GM19463 (cell line): Measurements from ENCODE around the gene XRRA1.
"Not testable (repeated sequence)": the region's sequence is repeated elsewhere in the genome, so short reads cannot be mapped to it uniquely, and the experiment has no call there.

ENCODE experiments used
- ATAC-seq: cut with Tn5 transposase; IDR thresholded peaks from one replicate; pipeline ENCODE4 v1.9.1; 2021; ENCODE audit warnings: mild to moderate bottlenecking, moderate library complexity; ENCODE audit not compliant: unreplicated experiment

The XRRA1 gene

DNA sequence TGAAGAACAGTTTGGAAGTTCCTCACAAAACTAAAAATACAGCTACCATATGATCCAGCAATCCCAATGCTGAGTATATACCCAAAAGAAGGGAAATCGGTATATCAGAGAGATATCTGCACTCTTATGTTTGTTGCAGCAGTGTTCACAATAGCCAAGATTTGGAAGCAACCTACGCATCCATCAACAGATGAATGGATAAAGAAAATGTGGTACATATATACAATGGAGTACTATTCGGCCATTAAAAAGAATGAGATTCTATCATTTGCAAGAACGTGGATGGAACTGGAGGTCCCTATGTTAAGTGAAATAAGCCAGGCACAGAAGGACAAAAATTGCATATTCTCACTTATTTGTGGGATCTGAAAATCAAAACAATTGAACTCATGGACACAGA is 46.5 kb downstream of the XRRA1 start:
- no peak for ATAC-seq

DNA sequence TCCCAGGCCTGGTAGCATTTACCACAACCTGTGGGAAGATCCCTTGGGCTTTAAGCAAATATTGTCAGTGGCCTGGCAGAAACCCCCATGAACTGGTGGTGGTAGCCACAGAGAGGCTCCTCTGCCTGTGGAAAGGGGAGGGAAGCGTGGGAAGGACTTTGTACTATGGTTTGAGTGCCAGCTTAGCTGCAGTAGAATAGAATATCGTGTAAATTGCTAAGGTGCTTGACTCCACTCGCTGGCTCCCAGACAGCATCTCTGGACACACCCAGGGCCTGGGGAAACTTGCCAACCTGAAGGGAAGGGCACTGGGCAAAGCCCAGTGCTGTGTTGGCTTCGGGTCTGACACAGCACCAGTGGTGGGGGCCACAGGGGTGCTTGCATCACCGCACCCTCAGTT is 52.6 kb downstream of the XRRA1 start:
- no peak for ATAC-seq

DNA sequence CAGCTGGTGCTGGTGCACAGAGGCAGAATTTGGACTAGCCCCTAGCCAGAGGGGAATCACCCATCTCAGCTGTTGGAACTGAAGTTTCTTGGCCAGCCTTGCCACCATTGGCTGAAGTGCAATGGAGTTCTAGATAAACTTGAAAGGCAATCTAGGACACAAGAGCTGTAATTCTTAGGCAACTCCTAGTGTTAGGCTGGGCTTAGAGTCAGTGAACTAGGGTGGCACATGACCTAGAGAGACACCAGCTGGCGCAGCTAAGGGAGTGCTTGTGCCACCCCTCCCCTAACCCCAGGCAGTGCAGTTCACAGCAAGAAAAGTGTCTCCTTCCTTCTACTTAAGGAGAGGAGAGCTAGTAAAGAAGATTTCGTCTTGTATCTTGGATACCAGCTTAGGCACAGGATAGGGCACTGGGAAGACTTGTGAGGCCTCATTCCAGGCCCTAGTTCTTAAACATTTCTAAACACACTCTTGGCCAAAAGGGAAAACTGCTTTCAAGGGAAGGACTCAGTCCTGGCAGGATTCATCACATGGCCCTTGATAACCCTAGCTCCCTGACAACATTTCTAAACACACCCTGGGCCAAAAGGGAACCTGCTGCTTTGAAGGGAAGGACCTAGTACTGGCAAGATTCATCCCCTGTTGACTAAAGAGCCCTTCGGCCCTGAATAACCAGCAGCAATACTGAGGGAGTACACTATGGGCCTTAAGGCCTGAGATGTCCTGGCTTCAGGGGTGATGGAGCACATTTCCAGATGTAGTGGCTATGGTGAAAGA is 53.4 kb downstream of the XRRA1 start:
- no peak for ATAC-seq

DNA sequence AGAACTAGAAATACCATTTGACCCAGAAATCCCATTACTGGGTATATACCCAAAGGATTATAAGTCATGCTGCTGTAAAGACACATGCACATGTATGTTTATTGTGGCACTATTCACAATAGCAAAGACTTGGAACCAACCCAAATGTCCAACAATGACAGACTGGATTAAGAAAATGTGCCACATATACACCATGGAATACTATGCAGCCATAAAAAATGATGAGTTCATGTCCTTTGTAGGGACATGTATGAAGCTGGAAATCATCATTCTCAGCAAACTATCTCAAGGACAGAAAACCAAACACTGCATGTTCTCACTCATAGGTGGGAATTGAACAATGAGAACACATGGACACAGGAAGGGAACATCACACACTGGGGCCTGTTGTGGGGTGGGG is 55.9 kb downstream of the XRRA1 start:
- ATAC-seq, result not testable (repeated sequence)

DNA sequence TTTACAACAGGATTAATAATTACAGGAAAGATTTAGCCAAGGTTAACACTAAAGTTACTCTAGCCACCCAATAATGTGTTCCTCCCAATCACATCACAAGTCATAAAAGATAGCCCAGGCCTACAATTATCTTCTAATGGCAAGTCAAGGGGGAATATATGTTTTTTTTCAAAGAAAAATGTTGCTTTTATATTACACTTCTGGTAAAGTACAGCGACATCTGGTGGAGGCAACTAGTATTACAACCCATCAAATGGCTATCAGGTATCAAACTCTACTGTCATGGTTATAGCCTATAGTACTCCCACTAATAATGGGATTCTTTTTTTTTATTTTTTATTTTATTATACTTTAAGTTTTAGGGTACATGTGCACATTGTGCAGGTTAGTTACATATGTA is 71.8 kb downstream of the XRRA1 start:
- no peak for ATAC-seq

DNA sequence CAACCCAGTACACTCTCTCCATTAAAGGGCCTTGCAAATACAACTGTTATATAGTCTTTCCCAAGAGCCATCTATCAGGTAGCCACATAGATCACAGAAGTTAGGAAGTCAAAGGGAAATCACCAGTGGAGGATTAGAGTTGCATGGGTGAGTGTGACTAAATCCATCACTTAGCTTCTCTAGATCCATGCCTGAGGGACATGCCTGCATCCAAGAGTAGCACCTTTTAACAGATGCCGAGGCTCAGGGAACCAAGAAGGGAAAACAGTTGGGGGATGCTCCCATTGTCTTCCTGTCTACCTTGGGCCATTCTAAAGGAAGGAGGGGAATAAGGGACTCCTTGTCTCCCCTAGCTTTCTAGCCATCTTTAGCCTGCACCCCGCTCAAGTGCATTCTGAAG is 77.9 kb downstream of the XRRA1 start:
- no peak for ATAC-seq

DNA sequence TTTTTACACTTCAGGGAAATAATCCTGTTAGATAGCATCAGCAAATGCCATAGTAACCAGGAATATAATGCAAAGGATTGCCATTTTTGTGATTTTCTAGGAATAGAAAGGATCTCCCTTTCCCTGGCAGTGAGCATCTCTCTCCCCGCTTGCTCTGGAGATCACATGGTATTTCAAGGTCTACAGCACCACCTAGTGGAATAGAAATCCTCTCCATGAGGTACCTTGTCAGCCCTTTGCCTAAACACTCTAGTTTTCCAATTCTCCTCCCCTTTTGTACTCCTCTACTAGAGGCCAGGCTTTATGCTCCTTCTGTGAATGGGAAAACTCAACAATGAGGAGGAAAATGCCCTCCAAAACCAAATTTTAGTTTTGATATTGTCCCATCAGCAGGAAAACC is 78.4 kb downstream of the XRRA1 start:
- ATAC-seq, result no peak

DNA sequence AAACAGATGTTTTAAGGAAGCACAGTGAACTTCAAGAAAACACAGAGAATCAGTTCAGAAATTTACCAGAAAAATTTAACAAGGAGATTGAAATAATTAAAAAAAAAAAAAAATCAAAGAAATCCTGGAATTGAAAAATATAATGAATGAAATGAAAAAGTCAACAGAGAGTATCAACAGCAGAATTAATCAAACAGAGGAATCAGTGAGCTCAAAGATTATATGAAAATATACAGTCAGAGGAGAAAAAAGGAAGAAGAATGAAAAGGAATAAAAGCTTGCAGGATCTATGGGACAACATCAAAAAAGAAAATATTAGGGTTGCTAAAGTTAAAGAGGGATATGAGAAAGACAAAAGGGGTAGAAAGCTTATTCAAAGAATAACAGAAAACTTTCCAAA is 82.3 kb downstream of the XRRA1 start:
- no peak for ATAC-seq

DNA sequence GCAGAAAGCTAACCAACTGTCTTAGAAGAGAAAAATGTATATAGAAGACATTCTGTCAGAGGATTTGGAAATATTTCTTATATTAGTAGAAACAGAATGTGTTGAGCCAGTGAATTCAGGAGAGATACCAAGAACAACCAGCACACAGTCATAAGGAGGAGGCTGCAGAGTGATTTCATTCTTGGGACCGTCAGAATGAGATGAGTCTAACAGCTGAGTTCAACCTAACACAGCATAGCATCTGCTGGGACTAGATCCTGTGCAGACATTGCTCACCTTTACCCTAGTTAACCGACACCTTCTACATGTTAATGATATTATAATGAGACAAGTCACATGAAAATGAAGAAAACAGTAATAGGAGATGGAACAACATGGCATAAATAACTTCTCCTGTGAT is 85.5 kb downstream of the XRRA1 start:
- ATAC-seq, result no peak

DNA sequence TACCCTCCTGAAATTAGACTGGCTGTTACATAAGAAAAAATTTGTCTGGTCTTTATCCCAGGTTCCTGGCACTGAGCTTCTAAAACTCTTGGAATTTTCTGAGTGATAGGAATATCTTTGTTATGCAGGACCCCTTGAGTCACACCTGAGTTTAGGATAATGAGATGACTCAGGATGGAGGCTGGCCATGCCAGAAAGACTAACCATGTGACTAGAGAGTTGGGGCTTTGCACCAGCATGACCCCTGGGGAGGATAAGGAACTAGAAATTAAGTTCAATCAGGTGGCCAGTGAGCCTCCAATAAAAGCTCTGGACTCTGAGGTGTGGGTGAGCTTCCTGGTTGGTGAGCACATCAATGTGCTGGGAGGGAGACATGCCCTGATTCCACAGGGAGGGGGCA is 88.1 kb downstream of the XRRA1 start:
- ATAC-seq, result no peak

DNA sequence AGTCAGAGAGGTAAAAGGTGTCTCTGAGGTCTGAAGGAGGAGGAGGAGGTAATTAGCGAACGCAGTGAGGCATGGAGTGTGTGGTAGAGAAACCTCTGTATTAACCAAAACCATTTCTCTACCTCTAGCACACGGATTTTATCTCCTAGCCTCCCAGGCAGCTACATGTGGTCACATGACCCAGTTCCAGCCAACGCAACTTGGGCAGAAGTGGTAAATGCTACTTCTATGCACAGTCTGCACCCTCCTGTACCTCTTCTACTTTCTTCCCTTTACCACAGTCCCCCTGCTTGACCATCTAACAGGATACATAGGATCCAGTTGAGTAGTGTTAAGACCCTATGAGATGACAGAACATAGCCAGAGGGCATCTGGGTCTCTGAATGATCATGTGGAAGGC is 95.7 kb downstream of the XRRA1 start:
- no peak for ATAC-seq

DNA sequence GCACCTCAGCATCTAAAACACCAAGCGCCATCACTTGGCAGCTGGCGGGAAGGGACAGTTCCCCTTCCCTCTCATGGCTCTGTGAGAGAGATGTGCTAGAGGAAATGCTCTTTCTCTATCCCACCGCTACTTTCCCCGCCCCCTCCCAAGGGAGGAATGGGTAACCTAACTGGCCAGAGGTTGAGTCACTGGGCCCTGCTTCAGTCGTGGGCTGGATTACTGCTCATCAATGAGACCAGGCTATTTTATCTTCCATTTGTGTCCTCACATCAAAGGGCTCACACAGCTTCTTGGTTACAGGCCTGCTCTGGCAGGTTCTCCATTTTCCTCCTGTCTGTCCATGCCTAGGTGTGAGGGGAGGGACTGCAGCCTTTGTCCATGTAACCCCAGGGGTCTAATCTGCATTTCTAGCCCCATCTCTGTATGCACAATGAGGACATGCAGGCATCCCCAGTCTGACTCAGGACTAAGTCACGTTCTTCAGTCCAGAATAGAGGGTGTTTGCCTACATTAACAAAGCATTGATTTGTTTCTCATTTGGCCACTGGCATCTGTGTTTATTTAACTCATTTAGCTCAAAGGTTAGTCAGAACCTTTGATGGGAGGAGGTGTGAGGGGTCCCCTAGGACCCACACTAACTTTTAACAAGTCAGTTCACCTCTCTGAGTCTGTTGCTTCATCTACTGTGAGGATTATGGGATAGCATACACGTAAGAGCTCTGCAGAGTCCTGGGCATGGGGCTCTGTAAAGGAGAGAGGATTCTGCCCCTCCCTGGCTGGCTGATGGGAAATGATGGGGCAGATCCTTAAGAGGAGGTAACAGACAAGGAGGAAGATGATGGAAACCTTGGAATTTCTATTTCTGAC is 99.1 kb downstream of the XRRA1 start:
- no peak for ATAC-seq

DNA sequence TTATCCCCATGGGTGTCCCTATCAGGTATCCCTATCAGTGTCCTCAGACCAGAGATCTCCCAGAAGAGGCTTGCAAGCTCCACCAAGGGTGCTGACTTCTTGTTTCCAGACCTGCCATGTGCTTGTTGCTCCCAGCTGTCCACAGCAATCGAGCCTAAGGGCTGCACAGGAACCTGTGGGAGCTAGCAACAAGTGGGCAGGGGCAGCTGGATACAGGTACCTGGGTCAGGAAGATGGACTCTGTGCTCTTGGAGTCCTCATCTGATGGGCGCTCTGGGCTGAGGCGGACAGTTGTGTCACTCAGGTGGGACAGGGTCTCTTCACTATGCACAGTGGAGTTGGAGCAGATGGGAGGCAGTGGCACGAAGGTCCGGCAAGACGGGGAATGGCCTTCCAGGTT is 101.0 kb downstream of the XRRA1 start:
- no peak for ATAC-seq

DNA sequence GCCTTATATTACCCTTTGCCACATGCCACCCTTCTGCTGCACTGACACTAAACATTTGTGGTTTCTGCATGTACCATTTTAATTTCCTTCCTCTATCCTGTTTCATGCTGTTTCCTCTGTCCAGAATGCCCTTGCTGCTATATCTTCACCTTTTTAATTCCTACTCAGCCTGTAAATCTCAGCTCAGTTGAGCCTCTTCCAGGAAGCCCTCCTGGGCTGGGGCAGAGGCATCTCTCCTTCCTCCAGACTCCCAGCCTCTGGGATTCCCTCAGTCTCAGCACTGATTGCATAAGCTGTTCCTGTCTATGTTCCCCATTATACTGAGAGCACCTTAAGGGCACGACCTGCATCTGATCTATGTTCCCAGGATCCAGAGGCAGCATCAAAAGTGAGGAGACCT is 101.5 kb downstream of the XRRA1 start:
- ATAC-seq, result no peak

DNA sequence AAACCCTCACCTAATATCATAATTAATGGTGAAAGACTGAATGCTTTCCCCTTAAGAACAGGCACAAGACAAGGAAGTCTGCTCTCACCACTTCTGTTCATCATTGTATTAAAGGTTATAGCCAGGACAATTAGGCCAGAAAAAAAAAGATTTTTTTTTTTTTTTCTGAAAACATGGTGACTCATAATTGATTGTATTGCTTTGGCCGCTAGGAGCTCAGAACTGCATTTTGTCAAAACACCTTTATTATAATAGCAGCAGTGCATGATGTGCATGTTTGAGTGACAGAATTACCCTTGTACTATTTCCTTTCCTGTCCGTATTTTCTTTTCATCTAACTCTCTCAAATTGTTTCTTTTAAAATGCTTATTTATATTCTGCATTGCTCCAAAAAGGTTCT is 102.1 kb downstream of the XRRA1 start:
- no peak for ATAC-seq

DNA sequence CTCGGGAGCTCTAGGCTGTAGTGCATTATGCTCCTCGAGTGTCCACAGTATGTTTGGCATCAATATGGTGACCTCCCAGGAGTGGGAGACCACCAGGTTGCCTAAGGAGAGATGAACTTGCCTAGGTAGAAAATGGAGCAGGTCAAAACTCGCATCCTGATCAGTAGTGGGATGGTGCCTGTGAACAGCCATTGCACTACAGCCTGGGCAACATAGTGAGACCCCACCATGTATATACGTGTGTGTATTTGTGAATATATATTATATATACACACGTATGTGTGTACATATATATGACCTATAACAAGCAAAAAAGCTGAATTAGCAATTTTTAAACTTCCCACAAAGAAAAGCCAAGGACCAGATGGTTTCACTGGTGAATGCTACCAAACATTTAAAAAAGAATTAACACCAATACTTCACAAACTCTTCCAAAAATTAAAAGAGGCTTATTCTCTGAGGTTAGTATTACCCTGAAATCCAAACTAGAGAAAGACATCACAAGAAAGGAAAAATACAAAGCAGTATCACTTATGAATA is 102.8 kb downstream of the XRRA1 start:
- no peak for ATAC-seq

DNA sequence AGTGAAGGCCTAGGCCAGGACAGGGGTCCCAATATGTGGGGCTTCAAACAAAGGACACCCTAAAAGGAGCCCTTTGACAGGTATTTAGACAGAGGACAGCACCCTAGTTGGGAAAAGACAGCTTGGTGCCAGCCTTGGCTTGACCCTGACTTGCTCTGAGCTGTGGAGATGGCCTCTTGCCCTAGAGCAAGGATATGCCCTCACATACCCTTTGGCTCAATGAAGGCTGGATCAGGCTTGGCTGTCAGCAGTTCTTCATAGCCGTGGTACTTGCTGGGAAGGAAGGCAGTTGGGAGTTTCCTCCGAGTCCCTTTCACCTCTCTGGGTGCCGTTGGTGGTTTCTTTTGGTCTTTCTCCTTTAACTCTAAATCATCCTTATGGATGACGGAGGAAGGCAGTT is 104.0 kb downstream of the XRRA1 start:
- no peak for ATAC-seq

DNA sequence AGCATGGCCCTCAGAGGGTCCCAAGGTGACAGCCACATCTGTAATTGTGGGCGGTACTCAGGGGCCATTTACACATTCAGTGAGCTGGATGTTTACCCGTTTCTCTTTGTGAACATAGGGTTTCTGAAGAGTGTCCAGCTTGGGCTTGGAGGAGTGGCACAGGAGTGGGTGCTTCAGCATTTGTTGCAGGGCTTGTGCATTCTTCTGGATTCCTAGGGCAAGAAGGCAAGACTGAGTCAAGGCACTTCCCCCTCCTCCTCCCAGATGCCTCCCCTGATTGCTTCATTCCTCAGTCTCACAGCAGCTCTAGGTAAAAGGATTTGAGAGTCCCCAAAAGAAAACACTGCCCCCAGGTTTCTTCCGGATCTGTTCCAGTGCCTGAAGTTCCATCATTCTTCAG is 104.8 kb downstream of the XRRA1 start:
- no peak for ATAC-seq

DNA sequence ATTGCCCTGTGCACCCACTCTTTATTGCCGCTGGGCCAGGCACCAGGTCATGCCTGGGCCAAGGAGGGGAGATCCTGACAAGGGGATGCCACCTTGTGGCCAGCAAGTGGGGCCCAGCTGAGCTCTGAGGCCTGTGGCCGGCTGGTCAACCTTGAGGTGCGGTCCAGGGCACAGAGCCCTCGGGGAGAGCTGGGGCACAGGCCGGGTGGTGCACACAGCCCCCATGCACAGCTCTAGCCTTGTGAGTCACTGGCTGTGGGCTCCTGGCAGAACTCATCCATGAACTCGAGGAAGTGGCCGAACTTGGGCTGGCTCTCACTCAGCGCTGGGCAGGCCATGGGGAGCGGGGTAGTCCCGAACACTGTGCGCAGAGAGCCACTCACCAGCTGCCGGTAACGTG is 105.9 kb downstream of the XRRA1 start:
- no peak for ATAC-seq

DNA sequence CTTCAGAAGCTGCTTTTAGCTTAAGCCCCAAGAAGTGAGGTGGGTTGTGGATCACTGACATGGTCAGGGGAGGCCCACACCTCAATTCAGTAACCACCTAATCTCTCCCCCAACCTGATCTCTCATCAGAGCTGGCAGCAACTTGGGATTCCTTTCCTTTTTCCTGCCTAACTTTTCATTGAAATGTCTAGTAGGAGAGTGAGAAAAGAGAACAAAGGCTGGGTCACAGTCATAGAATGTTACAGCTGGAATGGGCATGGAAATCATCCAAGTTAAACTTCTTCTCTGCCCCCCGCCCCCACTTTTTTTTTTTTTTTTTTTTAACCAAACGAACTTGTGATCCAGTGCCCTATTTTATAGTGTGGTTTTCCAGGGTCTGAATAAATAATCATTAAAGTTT is 108.4 kb downstream of the XRRA1 start:
- ATAC-seq, result no peak

DNA sequence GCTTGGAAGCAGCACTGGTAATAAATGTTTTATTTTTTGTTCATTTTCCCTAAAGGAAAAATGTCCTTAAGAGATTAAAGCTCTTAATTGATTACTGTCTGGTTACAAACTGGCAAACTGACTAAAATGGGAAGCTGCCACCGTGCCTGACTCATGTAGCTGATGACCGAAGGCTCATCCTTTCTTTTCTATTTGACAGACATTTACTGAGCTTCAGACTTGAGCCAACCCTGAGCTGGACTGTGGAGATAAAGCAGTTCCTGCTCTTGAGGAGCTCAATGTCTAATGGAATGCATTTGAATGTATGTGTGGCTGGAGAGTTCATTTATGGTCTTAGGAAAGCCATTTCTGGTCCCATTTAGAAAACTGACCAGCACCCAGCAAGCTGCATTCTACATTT is 108.9 kb downstream of the XRRA1 start:
- no peak for ATAC-seq

DNA sequence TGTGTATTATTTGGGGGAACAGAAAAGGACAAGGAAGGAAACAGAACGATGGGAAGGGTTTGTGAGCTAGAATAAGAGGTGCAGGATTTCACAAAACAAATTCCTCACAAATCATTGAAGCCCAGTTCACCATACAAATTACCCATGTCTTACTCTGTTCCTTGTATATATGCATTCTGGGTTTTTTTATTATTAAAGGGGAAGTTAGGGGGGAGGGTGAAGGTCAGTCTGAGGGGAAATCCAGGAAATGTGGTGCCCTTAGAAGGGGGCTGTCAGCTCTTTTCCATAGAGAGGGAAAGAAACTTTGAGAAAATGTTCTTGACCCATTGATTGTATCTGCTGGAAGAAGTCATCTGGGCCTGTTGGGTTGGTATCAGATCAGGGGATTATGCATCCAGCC is 109.4 kb downstream of the XRRA1 start:
- ATAC-seq, result no peak
